Measurements from ENCODE around the gene PRKCA. TPM values are rescaled to one million over a fixed set of nuclear protein-coding genes. Genes with fewer than 3 reads are reported as not detected.

The PRKCA gene
- total RNA-seq, 4 donors from 2014 or later: 3.9 to 12.1 (median 7.0) TPM

DNA sequence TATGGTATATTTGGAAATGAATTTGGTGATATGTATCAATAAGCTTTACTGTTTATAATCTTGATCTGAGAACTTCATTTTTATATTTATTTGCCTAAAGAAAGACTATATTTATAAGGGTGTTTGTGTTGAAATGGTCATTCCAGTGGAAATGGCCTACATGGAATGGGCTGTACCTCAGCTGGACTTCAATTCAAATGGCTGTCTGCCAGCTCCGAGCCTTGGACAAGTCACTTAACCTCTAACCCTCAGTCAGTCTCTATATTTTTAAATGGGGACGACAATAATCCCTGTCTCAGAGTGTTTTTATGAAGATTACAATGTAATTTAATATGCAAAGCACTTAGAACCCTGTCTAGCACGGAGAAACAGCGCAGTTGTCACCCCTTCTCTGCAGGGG is 271.7 kb downstream of the PRKCA start:
- TF ChIP-seq, protein P1, sequence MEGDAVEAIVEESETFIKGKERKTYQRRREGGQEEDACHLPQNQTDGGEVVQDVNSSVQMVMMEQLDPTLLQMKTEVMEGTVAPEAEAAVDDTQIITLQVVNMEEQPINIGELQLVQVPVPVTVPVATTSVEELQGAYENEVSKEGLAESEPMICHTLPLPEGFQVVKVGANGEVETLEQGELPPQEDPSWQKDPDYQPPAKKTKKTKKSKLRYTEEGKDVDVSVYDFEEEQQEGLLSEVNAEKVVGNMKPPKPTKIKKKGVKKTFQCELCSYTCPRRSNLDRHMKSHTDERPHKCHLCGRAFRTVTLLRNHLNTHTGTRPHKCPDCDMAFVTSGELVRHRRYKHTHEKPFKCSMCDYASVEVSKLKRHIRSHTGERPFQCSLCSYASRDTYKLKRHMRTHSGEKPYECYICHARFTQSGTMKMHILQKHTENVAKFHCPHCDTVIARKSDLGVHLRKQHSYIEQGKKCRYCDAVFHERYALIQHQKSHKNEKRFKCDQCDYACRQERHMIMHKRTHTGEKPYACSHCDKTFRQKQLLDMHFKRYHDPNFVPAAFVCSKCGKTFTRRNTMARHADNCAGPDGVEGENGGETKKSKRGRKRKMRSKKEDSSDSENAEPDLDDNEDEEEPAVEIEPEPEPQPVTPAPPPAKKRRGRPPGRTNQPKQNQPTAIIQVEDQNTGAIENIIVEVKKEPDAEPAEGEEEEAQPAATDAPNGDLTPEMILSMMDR (IDR thresholded peaks at IDR 0.05; ENCODE audit: low read depth): no peak

DNA sequence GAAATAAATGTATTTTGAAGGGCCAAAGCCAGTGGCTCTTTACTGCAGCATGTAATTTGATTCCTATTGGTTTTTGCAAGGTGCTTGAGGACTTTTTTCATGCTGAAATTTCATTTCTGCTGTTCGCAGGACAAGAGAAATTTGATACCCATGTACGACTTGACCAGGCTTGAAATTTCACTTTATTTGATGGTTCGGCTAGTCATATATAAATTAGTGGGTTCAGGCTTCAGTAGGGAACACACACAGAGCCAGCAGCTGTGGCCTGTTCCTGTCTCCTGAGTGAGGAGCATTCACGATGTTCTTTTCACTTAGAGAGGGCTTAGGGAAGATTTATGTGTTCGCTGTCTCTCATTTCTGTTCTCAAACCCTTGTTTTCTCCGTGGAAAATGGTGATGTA is 274.1 kb downstream of the PRKCA start:
- TF ChIP-seq, protein P1 (IDR thresholded peaks at IDR 0.05; ENCODE audit: low read depth): no peak

DNA sequence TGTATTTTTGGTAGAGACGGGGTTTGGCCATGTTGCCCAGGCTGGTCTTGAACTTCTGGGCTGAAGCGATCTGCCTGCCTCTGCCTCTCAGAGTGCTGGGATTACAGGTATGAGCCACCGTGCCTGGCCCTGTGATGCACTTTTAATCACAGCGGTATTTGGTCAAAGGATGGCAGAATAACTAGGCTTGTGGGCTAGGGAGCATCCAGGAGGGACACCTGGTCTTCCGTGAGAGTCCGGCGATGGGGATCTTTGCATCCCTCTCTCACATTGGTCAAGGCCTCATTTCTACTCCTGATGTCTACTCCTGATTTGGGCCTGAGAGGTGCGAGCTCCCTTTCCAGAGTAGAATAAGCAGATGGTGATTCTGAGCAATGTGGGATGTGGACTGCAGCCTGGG is 274.6 kb downstream of the PRKCA start:
- TF ChIP-seq, protein P1 (IDR thresholded peaks at IDR 0.05; ENCODE audit: low read depth): no peak

DNA sequence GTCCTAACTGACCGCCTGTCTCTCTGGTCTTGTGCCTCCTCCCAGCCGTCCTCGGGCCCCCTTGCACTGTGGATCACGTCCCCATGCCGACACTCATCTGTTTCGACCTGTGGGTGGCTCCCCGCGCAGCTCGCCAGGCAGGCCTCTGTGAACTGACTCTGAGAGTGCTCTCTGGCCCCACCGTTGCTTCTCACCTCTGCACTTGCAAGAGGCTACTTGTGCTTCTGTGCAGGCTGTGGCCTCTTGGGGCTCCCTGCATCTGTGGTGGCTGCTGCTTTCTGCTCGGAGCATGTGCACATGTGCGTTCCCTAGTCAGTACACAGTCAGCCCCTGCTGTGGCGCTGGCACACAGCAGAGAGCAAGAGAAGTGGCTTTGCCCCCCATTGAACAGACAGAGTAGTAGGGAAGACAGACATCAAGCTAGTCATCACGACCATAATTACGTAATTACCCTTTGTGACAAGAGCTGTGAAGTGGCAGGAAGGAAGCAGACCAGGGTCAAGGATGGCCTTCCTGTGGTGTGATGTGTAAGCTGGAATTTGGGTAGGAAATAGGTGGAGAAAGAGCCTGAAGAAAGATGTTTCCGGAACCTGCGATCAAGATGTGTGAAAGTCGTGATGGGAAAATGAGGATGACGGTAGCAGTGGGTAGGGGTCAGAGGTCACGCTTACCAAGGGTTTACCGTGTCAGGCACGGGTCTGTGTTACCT is 276.5 kb downstream of the PRKCA start:
- TF ChIP-seq, protein P1 (IDR thresholded peaks at IDR 0.05; ENCODE audit: low read depth): no peak

DNA sequence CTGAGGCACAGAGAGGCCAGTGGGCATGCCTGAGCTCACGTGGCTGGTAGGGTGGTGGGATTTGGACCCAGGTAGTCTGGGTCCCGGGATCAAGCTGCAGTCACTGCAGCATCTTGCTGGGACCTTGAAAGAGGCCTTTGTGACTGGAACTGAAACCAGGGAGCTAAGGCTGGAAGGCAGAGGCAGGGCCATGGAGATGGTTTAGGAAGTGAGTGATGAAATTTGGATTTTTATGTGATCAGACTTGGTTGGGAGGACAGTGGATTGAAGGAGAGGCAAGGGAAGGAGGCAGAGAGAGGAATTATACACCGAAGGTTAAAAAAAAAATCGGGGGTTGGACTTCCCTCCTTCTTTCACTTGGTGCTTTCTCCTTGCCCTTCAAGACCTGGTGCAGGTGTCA is 277.1 kb downstream of the PRKCA start:
- TF ChIP-seq, protein P1 (IDR thresholded peaks at IDR 0.05; ENCODE audit: low read depth): no peak

DNA sequence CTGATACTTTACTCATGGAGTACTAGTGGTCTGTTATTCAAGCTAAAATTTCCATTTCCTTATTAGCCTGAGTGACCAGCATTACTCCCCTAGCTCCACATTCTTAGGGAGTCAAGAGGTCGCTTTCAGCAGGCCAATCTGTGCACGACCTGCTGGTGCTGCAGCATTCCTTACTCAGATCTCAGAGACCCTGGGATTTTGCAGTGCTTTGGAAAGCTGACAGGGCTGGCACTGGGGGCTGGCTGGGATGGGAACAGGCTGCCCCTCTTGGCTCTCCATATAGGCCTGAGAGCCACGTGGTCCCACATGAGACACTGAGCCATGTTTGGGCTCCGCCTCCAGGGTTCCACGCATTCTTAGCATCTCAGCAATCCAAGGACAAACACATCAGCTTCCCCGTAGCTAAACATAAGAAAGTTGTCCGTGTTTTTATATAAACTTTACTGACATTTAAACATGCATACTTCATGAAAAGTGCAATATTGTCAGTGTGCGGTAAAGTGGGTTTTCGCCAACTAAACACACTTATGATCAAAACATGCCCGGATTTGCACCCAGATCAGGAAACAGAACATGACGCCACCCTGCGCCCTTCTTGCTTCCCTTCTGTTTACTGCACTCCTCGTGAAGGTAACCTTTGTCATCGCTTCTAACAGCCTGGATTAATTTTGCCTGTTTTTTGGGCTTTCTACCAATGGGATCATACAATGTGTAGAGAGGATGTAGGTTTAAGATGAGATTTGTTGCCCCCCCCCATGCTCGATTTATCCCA is 278.0 kb downstream of the PRKCA start:
- TF ChIP-seq, protein P1 (IDR thresholded peaks at IDR 0.05; ENCODE audit: low read depth): no peak

DNA sequence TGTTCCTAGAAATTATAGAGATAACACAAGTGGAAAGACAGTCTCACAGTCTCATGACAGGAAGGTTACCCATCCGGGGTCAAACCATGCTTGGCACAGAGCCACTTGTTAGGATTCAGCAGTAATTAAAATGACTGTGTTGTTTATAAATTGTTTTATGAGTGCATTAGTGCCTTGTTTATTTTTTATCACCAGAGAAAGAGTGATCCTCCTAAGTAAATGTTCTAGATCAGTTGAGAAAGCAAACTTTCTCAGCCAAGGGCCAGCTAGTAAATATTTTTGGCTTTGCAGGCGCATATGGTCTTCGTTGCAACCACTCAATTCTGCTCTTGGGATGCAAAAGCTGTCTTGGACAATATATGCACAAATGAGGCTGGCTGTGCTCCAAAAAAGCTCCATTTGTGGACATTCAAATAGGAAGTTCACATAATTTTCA is 278.6 kb downstream of the PRKCA start:
- TF ChIP-seq, protein P1 (IDR thresholded peaks at IDR 0.05; ENCODE audit: low read depth): no peak
